ENCODE results near the gene RAD51B.

The RAD51B gene

GRCh38 chr14:68493152-68493911 lies 673.8 kb downstream of the RAD51B start:
- no peak overlapping the region for H3K4me3 ChIP-seq (replicated peaks in 1 of 2; ENCODE audit: low read depth in 2 of 2, low read length in 2 of 2)
- TF ChIP-seq CTCF (IDR thresholded peaks at IDR 0.05; ENCODE audit: low read depth, low read length): no peak
- DNase-seq (ENCODE audit: low read depth in 2 of 2): no peak

GRCh38 chr14:68495101-68496039 lies 675.8 kb downstream of the RAD51B start:
- TF ChIP-seq CTCF (IDR thresholded peaks at IDR 0.05; ENCODE audit: low read depth, low read length): no peak
- H3K4me3 ChIP-seq (replicated peaks in 1 of 2; ENCODE audit: low read depth in 2 of 2, low read length in 2 of 2): no peak overlapping the region
- no peak for DNase-seq (ENCODE audit: low read depth in 2 of 2)

- no peak overlapping the region for H3K4me3 ChIP-seq (replicated peaks in 1 of 2; ENCODE audit: low read depth in 2 of 2, low read length in 2 of 2)
- DNase-seq (ENCODE audit: low read depth in 2 of 2): peak; percentile 26 to 86
- no peak for TF ChIP-seq CTCF (IDR thresholded peaks at IDR 0.05; ENCODE audit: low read depth, low read length)
Measured at GRCh38 chr14:68497011-68497410, 677.4 kb downstream of the RAD51B start.

- DNase-seq (ENCODE audit: low read depth in 2 of 2): no peak
- H3K4me3 ChIP-seq (replicated peaks in 1 of 2; ENCODE audit: low read depth in 2 of 2, low read length in 2 of 2): no peak overlapping the region
- TF ChIP-seq CTCF (IDR thresholded peaks at IDR 0.05; ENCODE audit: low read depth, low read length): no peak
Measured at GRCh38 chr14:68499451-68499850, 679.9 kb downstream of the RAD51B start.

GRCh38 chr14:68501171-68501570 lies 681.6 kb downstream of the RAD51B start:
- no peak for TF ChIP-seq CTCF (IDR thresholded peaks at IDR 0.05; ENCODE audit: low read depth, low read length)
- H3K4me3 ChIP-seq (replicated peaks in 1 of 2; ENCODE audit: low read depth in 2 of 2, low read length in 2 of 2): no peak overlapping the region
- DNase-seq (ENCODE audit: low read depth in 2 of 2): no peak

- H3K4me3 ChIP-seq (replicated peaks in 1 of 2; ENCODE audit: low read depth in 2 of 2, low read length in 2 of 2): no peak overlapping the region
- no peak for TF ChIP-seq CTCF (IDR thresholded peaks at IDR 0.05; ENCODE audit: low read depth, low read length)
- peak in 1 of 2 donors; percentile 49 for DNase-seq (ENCODE audit: low read depth in 2 of 2)
Measured at GRCh38 chr14:68501614-68502052, 682.1 kb downstream of the RAD51B start.

All from cardiac fibroblast (primary cell).